NK-92 (cell line): ENCODE results near the gene KIF25.

Experiments
- DNase-seq: peaks from one replicate; lab custom pipeline; 2025; ENCODE audit not compliant: unreplicated experiment; lab: John Stamatoyannopoulos, UW

Gene KIF25, protein sequence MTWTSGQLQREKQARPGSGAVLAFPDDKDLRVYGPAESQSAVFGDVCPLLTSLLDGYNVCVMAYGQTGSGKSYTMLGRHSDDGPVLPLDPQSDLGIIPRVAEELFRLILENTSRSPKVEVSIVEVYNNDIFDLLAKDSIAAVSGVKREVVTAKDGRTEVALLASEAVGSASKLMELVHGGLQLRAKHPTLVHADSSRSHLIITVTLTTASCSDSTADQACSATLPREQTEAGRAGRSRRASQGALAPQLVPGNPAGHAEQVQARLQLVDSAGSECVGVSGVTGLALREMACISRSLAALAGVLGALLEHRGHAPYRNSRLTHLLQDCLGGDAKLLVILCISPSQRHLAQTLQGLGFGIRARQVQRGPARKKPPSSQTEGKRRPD

DNA sequence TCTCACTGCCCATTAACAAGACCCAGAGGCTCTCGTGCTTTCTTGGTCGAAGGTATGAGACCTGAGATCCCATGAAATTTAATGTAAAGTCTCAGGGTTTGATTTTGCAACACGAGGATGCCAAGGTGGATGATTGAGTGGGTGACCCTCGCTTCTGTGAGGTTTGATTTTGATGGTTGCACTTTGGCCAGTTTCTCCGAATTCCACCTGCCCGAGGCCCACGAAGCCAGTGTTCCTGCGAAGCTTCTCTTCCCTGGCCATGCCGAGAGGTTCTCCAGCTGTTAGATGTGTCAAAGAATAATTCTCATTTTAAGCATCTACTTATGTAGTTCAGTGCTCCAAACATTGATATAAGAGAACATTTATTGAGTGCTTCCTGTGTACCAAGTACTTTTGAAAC is at the start of gene KIF25:
Gene KIF25 (plus strand): TSS at position 30 of the 400 bp plus-strand sequence. CDS start 31,915 bp downstream, outside the sequence.
- DNase-seq, result no peak

DNA sequence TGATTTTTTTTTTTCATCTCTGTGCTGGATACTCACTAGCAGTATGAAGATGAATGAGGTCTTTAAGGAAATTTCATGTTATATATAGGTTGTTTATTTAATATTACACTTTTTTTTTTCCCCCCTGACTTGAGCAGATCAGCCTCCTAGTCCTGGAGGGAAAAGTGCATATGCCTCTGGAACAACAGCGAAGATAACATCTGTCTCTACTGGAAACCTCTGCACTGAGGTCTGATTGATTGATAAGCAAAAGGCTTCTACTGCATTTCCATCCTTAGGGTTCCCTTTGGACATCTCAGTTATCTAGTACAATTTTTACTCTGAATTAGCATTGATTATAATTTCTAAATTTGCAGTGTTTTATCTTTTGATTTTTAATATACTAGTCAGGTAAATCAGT is 49.8 kb upstream of the KIF25 start:
- DNase-seq, result no peak

DNA sequence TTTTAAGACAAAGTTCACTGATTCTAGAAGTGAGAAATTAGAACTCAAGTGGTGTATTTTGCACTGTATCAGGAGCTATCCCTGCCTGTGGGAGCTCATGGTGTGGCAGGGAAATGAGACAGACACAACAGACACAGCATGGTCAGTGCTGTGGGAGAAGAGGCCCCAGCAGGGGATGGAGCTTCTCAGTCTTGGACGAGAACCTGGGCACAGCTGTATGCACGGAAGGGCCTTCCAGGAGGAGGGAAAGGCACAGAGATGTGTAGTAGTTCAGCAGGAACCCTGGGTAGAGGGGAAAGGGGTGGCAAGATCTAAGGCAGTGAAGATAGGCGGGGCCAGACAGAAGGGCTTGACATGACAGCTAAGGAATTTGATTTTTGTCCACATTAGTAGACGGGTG is 48.8 kb upstream of the KIF25 start:
- no peak for DNase-seq

DNA sequence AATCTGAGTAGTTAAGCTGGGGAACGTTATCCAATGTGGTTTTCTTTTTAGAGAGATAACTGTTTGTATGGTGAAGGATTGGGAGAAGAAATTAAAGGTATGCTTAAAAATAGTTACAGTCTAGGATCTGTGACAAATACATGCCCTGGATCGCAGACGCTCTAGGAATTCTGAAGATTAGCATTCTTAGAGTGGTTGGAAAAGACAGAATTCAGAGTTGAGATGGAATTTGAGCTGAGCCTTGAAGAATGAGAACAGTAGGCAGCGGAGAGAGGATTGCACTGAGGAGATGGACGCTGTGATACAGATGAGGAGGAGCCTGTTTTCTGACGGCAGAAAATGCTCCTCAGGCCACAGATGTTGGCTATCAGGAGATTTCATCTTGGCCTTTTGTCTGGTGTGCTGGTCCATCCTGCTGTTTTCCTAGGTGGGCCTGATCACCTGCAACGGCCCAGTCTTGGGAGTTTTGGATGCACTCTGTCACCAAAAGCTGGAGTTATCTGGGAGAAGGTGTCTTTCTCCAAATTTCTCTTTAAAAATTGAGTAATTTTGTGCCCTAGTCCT is 48.3 kb upstream of the KIF25 start:
- no peak for DNase-seq

DNA sequence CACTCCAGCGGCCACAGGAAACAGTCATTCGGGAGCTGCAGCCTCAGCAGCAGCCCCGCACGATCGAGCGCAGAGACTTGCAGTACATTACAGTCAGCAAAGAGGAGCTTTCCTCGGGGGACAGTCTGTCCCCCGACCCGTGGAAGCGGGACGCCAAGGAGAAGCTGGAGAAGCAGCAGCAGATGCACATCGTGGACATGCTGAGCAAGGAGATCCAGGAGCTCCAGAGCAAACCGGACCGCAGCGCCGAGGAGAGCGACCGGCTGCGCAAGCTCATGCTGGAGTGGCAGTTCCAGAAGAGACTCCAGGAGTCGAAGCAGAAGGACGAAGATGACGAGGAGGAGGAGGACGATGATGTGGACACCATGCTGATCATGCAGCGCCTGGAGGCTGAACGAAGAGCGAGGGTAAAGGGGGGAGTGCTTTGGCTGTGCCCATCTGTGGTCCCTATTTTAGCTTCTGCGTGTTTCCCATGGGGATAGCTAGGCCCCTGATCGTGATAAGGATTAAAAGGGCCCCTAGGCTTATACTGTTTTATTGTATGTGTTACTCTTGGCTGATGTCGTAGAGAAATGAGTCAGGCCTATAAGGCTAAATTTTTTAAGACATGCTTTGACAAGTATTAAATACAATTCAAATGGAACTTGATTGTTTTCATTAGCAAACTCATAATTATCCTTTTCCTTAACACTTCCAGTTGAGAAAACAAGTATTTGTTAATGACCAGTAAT is 45.5 kb upstream of the KIF25 start:
- DNase-seq, result no peak

DNA sequence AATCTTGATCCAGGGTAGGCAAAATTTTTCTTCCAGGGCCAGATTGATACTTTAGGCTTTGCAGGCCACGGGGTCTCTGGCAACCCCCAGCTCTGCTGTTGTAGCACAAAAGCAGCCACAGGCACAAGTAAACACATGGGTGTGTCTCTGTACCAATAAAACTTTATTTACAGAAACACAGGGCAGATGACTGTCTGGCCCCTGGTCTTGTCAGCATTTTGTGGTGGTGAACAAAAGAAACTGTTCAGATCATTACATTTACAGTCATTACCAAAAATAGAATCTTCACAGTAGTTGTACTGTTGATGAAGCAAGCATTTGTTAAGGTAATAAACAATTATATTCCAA is 45.0 kb upstream of the KIF25 start:
- no peak for DNase-seq

DNA sequence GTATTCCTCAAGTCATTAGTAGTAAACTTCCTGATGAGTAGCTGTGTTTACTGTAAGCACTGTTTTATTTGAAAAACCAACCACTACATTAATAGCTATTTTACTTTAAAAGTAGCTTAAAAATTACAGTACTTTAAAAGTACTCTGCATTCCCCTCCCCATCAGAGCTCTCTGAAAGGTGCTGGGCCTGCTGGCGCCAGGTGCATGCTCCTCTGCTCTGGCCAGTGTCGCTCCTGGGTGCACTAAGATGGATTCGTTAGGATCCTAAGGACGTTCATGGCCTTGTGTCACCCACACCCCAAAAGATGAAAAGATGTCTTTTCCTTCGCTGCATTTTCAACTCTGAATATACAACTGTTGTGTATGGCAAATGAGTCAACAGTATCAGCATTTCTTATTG is 43.9 kb upstream of the KIF25 start:
- no peak for DNase-seq

DNA sequence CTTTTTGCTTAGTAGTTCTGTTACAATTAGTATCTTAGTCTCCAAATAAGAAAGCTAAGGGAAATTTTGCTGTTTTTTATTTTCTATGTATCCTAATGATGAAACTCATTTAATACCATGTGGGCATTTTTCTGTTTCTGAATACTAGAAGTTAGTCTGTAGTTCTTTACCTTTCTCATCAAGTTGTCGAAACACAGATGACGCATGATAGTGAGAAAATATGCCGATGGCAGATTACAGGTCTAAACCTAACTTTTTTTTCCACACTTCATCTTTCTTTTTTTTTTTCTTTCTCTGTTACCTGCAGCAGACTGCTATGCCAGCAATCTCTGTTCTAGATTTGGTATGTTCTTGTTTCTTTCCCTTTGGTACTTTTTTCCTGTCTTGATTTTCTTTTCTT is 43.3 kb upstream of the KIF25 start:
- DNase-seq, result no peak

DNA sequence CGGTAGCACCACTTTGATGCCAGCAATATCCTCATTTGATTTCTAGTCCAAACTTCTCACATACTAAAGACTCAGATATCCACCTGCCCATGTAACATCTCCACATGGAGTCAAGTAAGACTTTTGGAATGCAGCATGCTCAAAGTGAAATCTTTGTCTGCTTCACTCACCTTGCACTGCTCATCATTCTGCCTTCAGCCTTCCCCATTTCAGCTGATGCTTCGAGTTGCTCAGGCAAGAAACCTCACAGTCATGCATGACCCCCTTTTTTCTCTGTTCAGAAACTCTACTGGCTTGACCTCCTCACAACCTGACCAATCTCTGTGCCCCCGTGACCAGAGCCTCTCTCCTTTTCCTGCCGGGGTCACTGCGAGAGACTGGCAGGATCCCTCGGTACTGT is 41.0 kb upstream of the KIF25 start:
- DNase-seq, result no peak

DNA sequence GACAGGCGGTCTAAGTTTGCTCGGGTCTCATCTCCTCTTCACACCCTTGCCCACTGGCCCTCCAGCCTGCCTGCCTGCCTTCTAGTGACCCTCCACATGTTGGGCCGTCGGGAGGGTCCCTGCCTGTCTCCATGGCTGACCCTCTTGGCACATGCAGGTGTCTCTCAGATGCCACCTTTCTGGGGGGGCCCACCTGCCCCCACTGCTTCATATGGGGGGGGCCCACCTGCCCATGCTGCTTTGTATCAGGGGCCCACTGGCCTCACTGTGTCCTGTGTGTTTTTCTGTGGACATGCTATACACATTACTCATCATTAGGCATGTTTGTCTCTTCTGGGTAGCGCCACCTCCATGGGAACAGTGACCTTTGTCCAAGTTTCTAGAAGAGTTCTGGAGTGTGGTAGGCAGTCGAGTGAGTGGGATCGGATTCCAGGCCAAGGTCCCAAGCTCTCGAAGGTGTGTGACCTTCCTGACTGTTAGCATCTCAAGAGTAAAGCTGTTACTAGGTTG is 40.4 kb upstream of the KIF25 start:
- no peak for DNase-seq

DNA sequence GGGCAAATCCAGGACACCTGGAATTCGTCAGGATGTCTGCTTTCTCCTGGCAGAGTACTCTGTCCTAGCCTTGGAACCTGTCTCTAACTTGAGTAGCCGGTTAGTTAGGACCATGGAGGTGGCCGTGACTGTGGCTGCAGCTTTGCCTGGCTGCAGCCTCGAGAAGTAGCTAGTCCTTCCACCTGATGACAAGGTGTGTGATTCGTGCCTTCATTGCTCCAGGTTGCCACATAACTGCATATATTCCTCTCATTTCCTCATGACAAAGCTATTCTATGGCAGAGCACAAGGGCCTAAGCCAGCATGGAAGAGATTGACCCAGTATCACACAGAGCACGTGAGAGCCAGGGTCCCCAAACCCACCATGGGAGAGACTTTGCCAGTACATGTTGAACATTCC is 39.8 kb upstream of the KIF25 start:
- DNase-seq, result no peak

DNA sequence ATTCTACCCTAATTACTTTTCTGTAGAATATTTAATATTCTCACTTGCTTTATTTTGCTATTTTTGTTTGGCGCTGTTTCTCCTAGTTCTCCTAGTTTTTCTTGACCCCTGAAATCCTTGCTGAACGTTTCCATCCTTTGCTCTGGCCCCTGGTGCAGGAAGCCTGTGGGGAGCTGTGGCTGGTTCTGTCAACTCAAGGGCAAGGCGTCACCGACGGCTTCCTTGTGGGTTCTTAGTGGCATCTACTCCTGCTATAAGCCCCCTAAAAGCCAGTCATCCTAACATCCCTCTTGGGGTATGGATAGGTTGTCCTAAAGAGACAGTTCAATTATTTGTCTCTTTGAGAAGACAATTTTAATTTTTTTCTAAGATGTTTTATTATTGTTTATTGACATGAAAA is 36.9 kb upstream of the KIF25 start:
- no peak for DNase-seq

DNA sequence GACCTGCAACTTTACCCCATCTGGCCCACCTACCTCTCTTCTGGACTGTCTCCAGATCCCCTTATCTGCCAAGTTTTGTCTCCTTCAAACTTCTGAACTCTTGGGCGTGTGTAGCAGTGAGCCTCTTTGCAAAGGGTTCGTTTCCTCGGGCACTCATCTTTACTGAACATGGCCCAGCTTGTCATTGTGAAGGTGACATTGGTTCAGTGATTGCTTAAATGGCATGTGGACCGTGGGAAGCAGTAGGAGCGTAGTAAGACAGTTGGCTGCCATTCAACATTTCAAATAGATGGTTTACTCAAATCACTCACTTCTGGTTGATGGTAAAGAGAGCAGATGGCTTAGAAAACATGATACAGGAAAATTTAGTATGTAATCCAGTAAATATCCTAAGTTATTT is 34.8 kb upstream of the KIF25 start:
- no peak for DNase-seq

DNA sequence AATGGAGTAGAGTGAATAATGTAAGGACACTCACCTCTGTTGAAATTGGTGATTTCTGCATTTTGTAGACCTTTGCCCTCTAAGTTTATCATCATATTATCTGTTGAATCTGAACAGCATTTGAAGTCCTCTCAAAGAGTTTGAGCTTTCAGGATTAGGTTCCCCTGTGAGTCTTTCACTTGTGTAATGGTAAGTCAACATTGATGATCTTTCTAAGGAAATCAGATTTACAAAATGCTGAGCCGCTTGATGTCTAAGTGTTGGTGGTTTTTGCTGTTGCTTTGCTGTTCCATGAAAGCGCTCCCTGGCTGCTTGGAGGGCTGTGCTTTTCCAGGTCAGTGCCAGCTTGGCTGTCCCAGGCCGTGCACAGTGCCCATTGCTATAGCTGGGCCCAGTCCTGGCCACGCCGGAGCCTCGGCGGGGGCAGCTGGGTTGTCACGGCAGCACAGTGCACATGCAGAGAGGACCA is 33.8 kb upstream of the KIF25 start:
- DNase-seq, result no peak

DNA sequence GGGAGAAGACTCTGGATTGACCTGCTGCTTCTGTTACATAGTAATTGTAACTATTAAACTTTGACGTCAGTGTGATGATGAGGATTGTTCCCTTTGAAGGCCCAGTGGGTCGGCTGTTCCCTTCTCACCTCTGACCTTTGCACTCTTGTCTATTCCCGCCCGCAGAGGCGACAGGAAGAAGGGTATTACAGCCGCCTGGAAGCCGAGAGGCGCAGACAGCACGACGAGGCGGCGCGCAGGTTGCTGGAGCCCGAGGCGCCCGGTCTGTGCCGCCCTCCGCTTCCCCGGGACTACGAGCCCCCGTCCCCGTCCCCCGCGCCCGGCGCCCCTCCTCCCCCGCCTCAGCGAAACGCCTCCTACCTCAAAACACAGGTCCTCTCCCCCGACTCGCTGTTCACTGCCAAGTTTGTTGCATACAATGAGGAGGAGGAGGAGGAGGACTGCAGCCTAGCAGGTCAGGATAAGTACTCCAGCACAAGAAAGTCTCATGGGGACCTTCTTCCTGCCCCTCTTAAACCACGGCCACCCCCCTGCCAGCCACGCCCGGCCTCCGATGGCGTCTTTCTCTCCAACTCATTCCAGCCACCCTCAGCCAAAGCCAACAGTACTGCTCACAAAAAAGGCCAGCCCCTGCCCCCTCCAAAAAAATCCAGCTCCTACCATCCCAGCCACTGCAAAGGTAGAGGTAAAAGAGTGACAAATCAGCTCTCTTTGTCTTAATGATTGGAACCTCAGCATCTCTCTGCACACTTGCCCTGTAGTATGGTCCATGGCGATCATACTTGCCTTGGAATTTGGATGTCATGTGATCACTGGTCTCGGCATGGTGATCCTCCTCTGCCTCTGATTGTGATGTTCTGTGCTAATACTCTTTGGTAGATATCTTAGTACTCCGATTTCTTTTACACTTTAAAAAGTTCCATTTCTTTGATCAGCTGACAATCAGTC is 31.6 kb upstream of the KIF25 start:
- no peak for DNase-seq

DNA sequence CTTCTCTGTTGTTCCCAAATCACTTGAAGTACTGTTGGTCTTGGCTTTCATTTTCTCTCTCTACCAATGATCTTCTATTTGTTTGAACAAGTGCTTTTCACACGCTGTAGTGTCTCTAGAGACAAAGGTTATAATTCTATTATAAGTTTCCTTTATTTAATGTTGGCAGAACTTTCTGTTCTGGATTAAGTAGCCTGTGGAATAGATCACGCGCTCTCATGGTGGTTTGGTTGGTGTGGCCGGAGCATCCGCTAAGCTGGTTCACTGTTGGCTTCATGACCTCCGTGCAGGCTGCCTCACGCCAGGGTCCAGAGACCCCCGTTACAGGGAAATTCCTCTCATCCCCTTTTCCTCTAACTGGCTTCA is 30.9 kb upstream of the KIF25 start:
- DNase-seq, result no peak

DNA sequence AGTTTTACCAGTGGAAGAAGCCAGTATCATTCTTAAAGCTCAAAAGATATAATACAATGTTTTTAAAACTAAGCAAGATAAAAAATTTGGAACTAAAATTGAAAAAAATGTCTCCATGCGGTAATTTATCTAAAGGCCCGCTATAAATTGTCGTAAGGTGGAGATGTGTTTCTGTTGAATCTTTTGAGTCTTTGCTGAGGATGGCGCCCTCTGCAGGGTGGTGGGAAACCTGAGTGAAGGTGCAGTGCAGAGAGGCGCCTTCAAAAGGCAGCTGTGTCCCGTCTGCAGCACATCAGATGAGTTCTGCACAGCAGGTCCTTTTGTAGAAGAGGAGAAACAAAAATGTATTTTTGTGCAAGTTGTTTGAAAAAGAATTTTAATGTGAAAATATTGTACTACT is 29.4 kb upstream of the KIF25 start:
- DNase-seq, result no peak

DNA sequence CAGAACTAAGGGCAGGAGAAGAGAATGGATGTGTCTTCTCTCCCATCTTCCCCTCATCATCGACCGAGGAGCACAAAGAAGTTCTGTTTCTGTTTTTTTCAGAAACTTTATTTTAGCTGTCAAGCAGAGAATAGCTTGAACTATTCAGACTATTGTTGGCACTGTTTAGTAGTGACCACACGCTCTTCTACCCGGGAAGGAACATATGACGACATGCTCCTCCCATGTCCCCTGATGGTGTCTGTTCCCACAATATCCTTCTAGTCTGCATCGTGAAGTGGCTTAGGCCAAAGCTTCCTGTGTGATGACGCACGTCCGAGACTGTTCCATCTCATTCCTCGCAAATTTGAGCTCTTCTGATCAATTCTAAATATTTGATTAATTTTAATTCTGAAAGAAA is 27.2 kb upstream of the KIF25 start:
- no peak for DNase-seq

DNA sequence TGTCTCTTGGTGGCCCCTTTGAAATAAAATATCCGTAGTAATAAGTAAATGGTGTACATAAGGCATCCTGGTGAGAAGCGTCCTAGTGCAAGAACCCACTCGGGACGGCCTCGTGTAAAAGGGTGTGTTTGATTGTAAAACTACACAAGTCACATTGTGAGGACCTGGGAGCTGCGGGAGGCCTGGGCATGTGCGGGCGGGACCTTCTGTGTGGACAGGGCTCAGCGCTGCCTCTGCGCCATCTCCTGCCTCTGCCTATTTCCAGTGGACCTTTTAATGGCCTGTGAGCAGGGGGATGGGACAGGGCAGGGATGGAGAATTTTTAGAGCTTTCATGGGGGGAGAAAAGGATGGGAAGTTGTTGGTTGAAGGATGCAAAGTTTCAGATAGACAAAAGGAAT is 25.3 kb upstream of the KIF25 start:
- no peak for DNase-seq

DNA sequence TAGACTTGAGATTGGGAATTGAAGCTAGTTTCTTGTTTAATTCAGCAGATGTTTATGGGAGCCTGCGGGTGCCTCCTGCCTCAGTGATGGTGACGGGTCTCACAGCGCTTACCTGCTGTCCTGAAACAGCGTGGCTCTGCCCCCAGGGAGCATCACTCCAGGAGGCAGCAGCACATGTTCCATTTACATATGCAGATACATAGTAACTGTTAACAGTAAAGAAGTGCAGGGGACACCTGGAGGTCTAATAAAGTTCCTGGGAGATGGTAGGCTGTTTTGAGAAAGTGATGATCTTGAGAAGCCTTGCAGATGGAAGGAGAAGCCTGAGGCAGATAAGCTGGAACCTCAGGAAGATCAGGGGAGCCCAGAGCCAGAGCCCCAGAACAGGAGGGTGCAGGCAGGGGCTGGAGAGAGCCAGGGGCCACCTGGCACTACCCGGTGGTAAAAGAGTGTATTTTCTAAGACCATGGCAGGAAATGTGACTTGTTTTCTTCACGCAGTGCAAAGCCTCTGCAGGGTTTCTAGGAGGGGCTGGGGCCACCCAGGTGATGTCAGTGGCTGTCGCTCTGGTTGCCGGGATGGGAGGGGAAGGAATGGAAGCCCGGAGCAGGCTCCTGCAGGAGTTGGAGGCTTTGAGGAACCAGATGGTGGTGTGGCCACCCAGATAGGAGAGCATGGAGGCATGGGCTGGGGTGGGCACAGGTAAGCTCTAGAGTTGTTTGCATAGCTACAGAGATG is 24.2 kb upstream of the KIF25 start:
- no peak for DNase-seq
